K562 (cell line): ENCODE data around the gene GTPBP6. TPM values are rescaled to one million over a fixed set of nuclear protein-coding genes. Genes with fewer than 3 reads are reported as not detected.

Experiments used
- CCNT2 ChIP-seq: IDR thresholded peaks from 2 replicates; pipeline ENCODE4 v1.6.1; 2011; ENCODE audit warnings: borderline replicate concordance, low read depth, mild to moderate bottlenecking, moderate library complexity, mixed read lengths, low read length; ENCODE audit not compliant: insufficient read length; ENCODE audit errors: extremely low read depth
- ETV1 ChIP-seq: fragments of 450-650 bp; conservative IDR thresholded peaks from 2 replicates; pipeline ENCODE4 v1.6.1; 2016; ENCODE audit warnings: missing genetic modification characterization, control low read depth, low read depth, missing compliant biosample characterization
- GATA2 ChIP-seq: sonication (generic); formaldehyde crosslinking; IDR thresholded peaks from 2 replicates; pipeline ENCODE4 v1.4.0; 2020; ENCODE audit warnings: mild to moderate bottlenecking, missing genetic modification reagents
- ILF3 ChIP-seq: fragments of 450-650 bp; IDR thresholded peaks from 2 replicates; pipeline ENCODE4 v1.6.1; 2018; ENCODE audit warnings: antibody characterized with exemption, mild to moderate bottlenecking, moderate library complexity, borderline replicate concordance
- NFE2 ChIP-seq: IDR thresholded peaks from 2 replicates; pipeline ENCODE4 v1.6.1; 2014; ENCODE audit warnings: antibody characterized with exemption, low read depth
- NR3C1 ChIP-seq: sonication (generic); formaldehyde crosslinking; IDR thresholded peaks from 2 replicates; pipeline ENCODE4 v1.8.1; 2022; ENCODE audit warnings: missing genetic modification reagents
- PHF8 ChIP-seq: fragments of 200-600 bp; sonication (generic); IDR thresholded peaks from 2 replicates; pipeline ENCODE4 v1.6.1; 2012; ENCODE audit warnings: mixed run types, mild to moderate bottlenecking, inconsistent platforms, low read length, moderate library complexity, borderline replicate concordance
- SMAD1 ChIP-seq: fragments of 150-350 bp; IDR thresholded peaks from 2 replicates; pipeline ENCODE4 v1.6.1; 2014; ENCODE audit warnings: low read length, low read depth; ENCODE audit not compliant: partially characterized antibody
- SP2 ChIP-seq: IDR thresholded peaks from 2 replicates; pipeline ENCODE4 v1.6.1; 2011; ENCODE audit warnings: mild to moderate bottlenecking, low read depth, low read length, moderate library complexity; ENCODE audit not compliant: poor library complexity, severe bottlenecking; ENCODE audit errors: extremely low read depth
- ZFP36 ChIP-seq: fragments of 150-350 bp; IDR thresholded peaks from 2 replicates; pipeline ENCODE4 v1.6.1; 2018; ENCODE audit warnings: low read length, low read depth; ENCODE audit not compliant: partially characterized antibody
- ZNF77 ChIP-seq: fragments of 250-450 bp; sonication (Bioruptor Pico); IDR thresholded peaks from 2 replicates; pipeline ENCODE4 v1.5.0; 2020
- polyA plus RNA-seq, 8 experiments: library from polyadenylated mRNA; depleted of rRNA in 4 of 8; stranded (reverse) in 5 of 8; unstranded in 3 of 8; fragments of >200 nt; fragmentation: Nextera tagmentation in 2 of 8; fragmentation: Illumina TruSeq in 1 of 8; extraction: Ambion mirVana in 2 of 8; extraction: Trizol in 1 of 8; gene quantifications; 2 replicates each; pipeline versions ENCODE4 v1.2.1 to v1.2.3, GENCODE V29; 2011 to 2014; ENCODE audit warnings: inconsistent platforms in 1 of 8, missing spikeins in 1 of 8
- total RNA-seq, 7 experiments: library from RNA; depleted of rRNA in 6 of 7; stranded (reverse); fragments of >200 nt in 6 of 7; fragmentation: Illumina TruSeq in 2 of 7; extraction: Trizol in 2 of 7; gene quantifications; 2 replicates each; pipeline versions ENCODE4 v1.2.1 to v1.2.3, GENCODE V29; 2011 to 2021; ENCODE audit warnings: low replicate concordance in 1 of 7
- TF ChIP-seq, protein P1 (sequence below): fragments of 250-450 bp; sonication (Bioruptor Pico); IDR thresholded peaks from 2 replicates; pipeline ENCODE4 v1.5.0; 2020; ENCODE audit warnings: mild to moderate bottlenecking
- TF ChIP-seq, protein P2 (sequence below): fragments of 450-650 bp; IDR thresholded peaks from 2 replicates; pipeline ENCODE4 v1.6.1; 2017; ENCODE audit warnings: antibody characterized with exemption
- TF ChIP-seq, protein P3 (sequence below): fragments of 250-450 bp; sonication (Bioruptor Pico); IDR thresholded peaks from 2 replicates; pipeline ENCODE4 v1.5.0; 2021; ENCODE audit warnings: mild to moderate bottlenecking, moderate library complexity
- TF ChIP-seq, protein P4 (sequence below), 3 experiments: IDR thresholded peaks in 2 of 3; conservative IDR thresholded peaks in 1 of 3; 2 replicates each; pipeline ENCODE4 v1.5.1; 2011 to 2012; ENCODE audit warnings: low read length in 3 of 3, mild to moderate bottlenecking in 3 of 3, control low read depth in 2 of 3, improper control_type of control experiment in 1 of 3, inconsistent platforms in 1 of 3, low read depth in 1 of 3, mixed read lengths in 1 of 3, moderate library complexity in 1 of 3; ENCODE audit not compliant: insufficient read depth in 2 of 3
- TF ChIP-seq, protein P5 (sequence below), 2 experiments: fragments of 450-650 bp; IDR thresholded peaks; 2 replicates each; pipeline ENCODE4 v1.6.1; 2016

The GTPBP6 gene
- total and polyA plus RNA-seq, 9 of the 15 experiments (the other 6 are each of a cell fraction or from before 2014, with no cell fraction given), result 0.24 to 35.2 (median 8.0) TPM

DNA sequence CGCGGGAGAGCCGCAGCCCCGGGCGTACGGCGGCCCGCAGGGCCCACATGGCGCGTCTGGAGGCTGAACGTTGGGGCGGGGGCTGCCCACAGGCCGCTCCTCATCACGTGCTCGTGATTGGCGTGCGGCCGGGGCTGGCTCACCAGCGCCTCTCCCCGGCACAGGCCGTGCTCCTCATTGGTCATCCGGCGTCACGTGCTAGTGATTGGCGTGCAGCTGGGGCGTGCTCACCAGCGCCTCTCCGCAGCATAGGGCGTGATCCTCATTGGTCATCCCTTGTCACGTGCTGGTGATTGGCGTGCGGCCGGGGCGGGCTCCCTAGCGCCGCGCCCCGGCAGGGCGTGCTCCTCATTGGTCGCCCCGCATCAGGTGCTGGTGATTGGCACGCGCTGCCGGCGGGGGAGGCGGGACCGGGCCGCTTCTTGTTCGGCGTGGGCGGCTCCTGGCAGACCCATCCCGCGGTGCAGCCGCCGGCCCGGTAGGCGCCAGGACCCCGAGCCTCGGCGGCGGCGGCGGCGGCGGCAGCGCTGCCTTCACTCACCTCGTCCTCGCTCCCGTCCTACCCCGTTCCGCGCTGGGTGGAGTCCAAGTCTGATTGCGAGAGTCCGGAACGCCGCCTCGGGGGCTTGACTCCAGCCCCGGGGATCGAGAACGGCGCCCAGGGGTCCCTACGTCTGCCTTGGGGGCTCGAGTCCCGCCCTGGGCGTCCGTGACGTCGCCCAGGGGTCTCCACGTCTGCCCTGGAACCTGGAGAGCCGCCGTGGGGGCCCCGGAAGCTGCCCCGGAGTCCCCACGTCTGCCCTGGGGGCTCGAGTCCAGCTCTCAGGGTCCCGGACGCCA lies at the start of gene GTPBP6 (continued):
- TF ChIP-seq SMAD1, result peak; percentile 9
- no peak for TF ChIP-seq ETV1 (tag)
- TF ChIP-seq GATA2 (CRISPR knock-in tag), result no peak
- TF ChIP-seq PHF8, result peak; percentile 33; the same call in 1 of the 2 replicates
- TF ChIP-seq, protein P1, sequence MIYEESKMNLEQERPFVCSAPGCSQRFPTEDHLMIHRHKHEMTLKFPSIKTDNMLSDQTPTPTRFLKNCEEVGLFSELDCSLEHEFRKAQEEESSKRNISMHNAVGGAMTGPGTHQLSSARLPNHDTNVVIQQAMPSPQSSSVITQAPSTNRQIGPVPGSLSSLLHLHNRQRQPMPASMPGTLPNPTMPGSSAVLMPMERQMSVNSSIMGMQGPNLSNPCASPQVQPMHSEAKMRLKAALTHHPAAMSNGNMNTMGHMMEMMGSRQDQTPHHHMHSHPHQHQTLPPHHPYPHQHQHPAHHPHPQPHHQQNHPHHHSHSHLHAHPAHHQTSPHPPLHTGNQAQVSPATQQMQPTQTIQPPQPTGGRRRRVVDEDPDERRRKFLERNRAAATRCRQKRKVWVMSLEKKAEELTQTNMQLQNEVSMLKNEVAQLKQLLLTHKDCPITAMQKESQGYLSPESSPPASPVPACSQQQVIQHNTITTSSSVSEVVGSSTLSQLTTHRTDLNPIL, result no peak
- no peak for TF ChIP-seq ZNF77 (CRISPR knock-in tag)
- TF ChIP-seq ZFP36, result no peak
- TF ChIP-seq, protein P2, sequence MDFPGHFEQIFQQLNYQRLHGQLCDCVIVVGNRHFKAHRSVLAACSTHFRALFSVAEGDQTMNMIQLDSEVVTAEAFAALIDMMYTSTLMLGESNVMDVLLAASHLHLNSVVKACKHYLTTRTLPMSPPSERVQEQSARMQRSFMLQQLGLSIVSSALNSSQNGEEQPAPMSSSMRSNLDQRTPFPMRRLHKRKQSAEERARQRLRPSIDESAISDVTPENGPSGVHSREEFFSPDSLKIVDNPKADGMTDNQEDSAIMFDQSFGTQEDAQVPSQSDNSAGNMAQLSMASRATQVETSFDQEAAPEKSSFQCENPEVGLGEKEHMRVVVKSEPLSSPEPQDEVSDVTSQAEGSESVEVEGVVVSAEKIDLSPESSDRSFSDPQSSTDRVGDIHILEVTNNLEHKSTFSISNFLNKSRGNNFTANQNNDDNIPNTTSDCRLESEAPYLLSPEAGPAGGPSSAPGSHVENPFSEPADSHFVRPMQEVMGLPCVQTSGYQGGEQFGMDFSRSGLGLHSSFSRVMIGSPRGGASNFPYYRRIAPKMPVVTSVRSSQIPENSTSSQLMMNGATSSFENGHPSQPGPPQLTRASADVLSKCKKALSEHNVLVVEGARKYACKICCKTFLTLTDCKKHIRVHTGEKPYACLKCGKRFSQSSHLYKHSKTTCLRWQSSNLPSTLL, result no peak
- peak; percentile 83 for TF ChIP-seq CCNT2
- TF ChIP-seq, protein P3, sequence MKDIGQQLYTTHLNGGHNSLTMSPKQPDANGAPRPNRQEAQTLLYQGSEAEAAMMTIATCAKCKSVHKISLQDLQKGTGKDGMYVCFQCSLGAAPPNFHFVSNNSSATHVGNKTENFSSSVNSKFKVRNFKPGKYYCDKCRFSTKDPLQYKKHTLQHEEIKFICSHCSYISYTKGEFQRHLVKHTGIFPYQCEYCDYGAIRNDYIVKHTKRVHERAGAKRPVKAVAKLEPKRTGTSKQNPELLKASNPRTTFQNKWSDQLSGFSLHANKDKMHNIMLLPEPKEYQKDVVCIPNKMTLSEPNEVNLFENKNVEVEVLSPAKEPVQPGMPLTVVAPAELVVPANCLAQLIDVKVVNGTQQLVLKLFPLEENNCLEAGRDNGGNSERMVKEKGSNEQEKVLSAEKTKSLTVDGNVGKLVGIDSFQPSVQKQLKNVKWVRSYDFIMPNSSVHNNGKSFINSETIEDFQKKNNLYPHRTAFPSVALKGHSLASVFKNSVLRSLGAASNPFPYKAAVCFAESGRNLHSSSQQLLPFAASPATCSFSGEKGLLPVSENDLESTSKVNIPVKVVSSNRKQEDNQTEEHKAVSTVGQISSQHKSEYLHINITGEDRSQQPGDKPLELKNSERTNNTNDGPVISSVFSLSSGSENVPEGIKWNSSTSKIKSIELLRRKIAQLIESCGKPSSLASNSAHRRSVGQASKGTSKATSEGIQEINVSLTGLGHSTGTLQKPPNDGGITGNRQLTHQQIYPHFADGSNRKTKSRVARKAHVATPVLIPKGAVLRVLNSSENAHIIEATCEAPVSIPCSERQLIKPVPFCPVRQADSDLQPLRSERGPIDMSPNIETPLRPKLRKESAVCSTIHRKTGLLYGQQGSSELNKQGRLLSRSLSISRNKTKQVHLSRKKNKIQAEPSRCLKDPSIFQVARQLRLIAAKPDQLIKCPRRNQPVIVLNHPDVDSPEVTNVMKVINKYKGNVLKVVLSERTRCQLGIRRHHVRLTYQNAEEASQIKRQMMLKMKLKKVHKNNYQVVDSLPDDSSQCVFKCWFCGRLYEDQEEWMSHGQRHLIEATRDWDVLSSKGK (CRISPR knock-in tag), result no peak
- TF ChIP-seq NFE2, result no peak
- TF ChIP-seq, protein P4, sequence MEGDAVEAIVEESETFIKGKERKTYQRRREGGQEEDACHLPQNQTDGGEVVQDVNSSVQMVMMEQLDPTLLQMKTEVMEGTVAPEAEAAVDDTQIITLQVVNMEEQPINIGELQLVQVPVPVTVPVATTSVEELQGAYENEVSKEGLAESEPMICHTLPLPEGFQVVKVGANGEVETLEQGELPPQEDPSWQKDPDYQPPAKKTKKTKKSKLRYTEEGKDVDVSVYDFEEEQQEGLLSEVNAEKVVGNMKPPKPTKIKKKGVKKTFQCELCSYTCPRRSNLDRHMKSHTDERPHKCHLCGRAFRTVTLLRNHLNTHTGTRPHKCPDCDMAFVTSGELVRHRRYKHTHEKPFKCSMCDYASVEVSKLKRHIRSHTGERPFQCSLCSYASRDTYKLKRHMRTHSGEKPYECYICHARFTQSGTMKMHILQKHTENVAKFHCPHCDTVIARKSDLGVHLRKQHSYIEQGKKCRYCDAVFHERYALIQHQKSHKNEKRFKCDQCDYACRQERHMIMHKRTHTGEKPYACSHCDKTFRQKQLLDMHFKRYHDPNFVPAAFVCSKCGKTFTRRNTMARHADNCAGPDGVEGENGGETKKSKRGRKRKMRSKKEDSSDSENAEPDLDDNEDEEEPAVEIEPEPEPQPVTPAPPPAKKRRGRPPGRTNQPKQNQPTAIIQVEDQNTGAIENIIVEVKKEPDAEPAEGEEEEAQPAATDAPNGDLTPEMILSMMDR (IDR thresholded peaks at IDR 0.05 in 2 of 3, conservative IDR thresholded peaks at IDR 0.05 in 1 of 3; ENCODE audit: insufficient read depth in 2 of 3, low read depth in 1 of 3, low read length in 3 of 3), result peak; percentile 19 to 32 (median 30); a peak in 1 of 6 replicates
- TF ChIP-seq, protein P5, sequence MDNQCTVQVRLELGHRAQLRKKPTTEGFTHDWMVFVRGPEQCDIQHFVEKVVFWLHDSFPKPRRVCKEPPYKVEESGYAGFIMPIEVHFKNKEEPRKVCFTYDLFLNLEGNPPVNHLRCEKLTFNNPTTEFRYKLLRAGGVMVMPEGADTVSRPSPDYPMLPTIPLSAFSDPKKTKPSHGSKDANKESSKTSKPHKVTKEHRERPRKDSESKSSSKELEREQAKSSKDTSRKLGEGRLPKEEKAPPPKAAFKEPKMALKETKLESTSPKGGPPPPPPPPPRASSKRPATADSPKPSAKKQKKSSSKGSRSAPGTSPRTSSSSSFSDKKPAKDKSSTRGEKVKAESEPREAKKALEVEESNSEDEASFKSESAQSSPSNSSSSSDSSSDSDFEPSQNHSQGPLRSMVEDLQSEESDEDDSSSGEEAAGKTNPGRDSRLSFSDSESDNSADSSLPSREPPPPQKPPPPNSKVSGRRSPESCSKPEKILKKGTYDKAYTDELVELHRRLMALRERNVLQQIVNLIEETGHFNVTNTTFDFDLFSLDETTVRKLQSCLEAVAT (IDR thresholded peaks at IDR 0.05), result no peak
- TF ChIP-seq NR3C1, result no peak
- TF ChIP-seq ILF3, result no peak
- peak; percentile 52 for TF ChIP-seq SP2
